ENCODE measurements around the gene SOCS3.

GRCh38 chr17:78324391-78325075 lies 35.3 kb downstream of the SOCS3 start:
- TF ChIP-seq CTCF (IDR thresholded peaks at IDR 0.05) = no peak
- TF ChIP-seq ZFX (IDR thresholded peaks at IDR 0.05; ENCODE audit: borderline replicate concordance) = no peak
